HL-60/S4 treated with retinoic acid at 250 ng/mL for 4 days and 3 days (cell line): ENCODE measurements around the gene TRIM34.
"Not testable (repeated sequence)": the region's sequence is repeated elsewhere in the genome, so short reads cannot be mapped to it uniquely, and the experiment has no call there.

Experiments used
- in situ Hi-C: fragments of 300-500 bp; cut with MboI; formaldehyde crosslinking; loops from 2 replicates; pipeline ENCODE4 v1.7.0; 2022; ENCODE audit warnings: low sequenced_read_pairs

The TRIM34 gene

GRCh38 chr11:5624489-5625279, at the start of gene TRIM34:
Gene TRIM34, plus strand, starts transcription at chr11:5625001. Its CDS starts 7,331 bp downstream, at chr11:5632332.
- in situ Hi-C loops, result no loop called here

DNA sequence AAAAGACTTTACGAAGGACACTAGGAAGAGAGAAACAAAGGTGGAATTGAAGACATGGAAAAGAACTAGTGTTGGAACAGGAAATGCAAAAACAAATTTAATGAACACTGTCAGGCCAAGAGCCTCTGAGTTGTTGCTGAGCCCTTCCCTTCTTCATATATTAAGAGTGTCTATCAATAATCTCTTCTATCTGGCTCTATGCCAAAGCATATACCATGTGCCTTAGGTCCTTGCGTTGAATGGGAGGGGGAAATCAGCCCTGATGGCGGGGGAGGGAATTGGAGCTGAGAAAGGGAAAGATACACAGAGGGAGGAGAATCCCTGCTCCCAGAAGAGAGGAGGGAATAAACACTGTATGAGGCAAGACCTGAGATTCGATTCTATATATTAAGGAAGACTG, 49.6 kb upstream of the TRIM34 start:
- in situ Hi-C loops, result no loop called here

DNA sequence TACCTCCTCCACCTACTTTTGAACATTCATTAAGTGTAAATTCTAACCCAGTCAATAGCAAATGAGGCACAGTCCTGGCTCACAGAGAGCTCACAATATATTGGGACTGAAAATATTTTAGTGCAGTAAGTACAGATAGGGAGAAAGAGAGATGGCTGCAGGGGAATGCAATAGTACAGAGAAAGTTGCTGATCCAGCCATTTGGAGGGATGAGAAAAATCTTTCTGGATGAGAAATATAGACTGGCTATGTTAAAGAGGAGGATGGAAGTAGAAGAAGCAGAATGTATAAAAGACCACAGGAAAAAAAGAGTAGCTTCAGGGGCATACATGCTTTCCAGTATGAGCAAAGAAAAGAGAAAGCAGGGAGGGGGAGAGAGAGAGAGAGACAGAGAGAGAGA, 47.7 kb upstream of the TRIM34 start:
- in situ Hi-C loops, result no loop called here

DNA sequence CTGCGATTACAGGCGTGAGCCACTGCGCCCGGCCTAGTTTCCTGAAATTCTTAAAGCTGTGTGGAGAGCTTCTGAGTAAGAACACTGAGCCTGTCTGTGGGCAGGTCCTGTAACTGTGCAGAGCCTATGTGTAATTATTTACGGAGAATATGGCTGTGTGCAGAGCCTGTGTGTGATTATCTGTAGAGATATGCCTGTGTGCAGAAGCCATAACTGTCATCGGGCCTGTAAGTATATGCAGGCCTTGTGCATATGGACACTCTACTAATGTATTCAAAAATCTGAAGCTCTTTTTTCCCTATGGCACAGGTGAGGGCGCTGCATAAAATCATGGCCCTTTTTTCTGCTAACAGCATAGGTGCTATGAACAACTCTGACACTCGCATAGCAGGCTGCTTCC, 44.2 kb upstream of the TRIM34 start, which contains the start of gene OR52B6:
Gene OR52B6 (plus strand): TSS at position 301 of the 400 bp plus-strand sequence. CDS start 0 bp downstream, at position 301.
- in situ Hi-C loops, result no loop called here

DNA sequence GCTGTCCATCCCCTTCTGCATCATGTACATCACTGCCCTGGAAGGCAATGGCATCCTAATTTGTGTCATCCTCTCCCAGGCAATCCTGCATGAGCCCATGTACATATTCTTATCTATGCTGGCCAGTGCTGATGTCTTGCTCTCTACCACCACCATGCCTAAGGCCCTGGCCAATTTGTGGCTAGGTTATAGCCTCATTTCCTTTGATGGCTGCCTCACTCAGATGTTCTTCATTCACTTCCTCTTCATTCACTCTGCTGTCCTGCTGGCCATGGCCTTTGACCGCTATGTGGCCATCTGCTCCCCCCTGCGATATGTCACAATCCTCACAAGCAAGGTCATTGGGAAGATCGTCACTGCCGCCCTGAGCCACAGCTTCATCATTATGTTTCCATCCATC, 43.8 kb upstream of the TRIM34 start:
- in situ Hi-C loops, result no loop called here

GRCh38 chr11:5584458-5584857, 40.3 kb upstream of the TRIM34 start:
- in situ Hi-C loops, result not testable (repeated sequence)

- in situ Hi-C loops, result not testable (repeated sequence)
Observed at GRCh38 chr11:5589906-5590305, 34.9 kb upstream of the TRIM34 start.

DNA sequence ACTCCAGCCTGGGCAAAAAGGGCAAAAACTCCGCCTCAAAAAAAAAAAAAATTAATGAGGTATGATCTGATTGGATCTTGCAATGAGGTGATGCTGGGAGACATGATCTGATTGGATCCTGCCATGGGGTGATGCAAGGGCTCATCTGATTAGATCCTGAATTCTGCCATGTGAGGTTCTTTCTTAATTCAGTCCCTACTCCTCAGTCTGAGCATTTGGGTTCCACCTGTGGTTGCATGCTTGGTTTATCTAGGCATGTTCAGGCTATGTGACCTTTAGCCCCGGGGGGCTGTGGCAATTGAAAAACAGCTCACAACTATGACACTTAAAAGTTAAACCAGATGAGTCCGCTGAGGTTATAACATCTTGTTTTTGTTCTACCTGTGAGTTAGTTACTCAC, 33.2 kb upstream of the TRIM34 start:
- in situ Hi-C loops, result no loop called here

DNA sequence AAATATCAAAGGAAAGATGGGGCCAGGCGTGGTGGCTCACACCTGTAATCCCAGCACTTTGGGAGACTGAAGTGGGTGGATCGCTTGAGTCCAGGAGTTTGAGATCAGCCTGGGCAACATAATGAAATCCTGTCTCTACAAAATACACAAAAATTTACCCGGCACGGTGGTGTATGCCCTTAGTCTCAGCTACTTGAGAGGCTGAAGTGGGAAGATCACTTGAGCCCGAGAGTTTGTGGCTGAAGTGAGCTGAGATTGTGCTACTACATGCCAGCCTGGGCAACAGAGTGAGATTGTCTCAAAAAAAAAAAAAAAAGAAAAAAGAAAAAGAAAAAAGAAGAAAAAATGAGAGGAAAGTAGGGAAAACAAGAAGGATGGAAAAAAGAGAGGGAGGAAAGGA, 32.2 kb upstream of the TRIM34 start:
- in situ Hi-C loops, result no loop called here

GRCh38 chr11:5593146-5593545, 31.7 kb upstream of the TRIM34 start:
- in situ Hi-C loops, result no loop called here

- in situ Hi-C loops, result no loop called here
Observed at GRCh38 chr11:5596607-5597201, 28.1 kb upstream of the TRIM34 start, which contains the start of gene TRIM6. Gene TRIM6, plus strand, starts transcription at chr11:5596637. Its CDS starts 261 bp downstream, at chr11:5596898.

- in situ Hi-C loops, result no loop called here
Observed at GRCh38 chr11:5597953-5598352, 26.8 kb upstream of the TRIM34 start.

- in situ Hi-C loops, result no loop called here
Observed at GRCh38 chr11:5600374-5600851, 24.4 kb upstream of the TRIM34 start.

DNA sequence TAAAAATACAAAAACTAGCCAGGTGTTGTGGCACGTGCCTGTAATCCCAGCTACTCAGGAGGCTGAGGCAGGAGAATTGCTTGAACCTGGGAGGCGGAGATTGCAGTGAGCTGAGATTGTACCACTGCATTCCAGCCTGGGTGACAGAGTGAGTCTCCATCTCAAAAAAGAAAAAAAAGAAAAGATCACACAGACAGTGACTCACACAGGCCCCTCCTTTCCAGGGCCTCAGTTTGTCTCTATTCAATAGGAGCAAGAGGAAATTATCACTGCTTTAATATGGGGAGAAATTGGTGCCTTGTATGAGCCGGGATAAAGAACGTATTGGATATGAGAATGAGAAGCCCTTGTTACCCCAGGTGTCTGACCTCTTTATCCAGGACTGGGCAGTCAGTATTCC, 22.0 kb upstream of the TRIM34 start:
- in situ Hi-C loops, result not testable (repeated sequence)

DNA sequence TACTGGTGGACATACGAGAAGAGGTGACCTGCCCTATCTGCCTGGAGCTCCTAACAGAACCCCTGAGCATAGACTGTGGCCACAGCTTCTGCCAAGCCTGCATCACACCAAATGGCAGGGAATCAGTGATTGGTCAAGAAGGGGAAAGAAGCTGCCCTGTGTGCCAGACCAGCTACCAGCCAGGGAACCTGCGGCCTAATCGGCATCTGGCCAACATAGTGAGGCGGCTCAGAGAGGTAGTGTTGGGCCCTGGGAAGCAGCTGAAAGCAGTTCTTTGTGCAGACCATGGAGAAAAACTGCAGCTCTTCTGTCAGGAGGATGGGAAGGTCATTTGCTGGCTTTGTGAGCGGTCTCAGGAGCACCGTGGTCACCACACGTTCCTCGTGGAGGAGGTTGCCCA, 21.5 kb upstream of the TRIM34 start:
- in situ Hi-C loops, result no loop called here

GRCh38 chr11:5604896-5605295, 19.9 kb upstream of the TRIM34 start:
- in situ Hi-C loops, result no loop called here

DNA sequence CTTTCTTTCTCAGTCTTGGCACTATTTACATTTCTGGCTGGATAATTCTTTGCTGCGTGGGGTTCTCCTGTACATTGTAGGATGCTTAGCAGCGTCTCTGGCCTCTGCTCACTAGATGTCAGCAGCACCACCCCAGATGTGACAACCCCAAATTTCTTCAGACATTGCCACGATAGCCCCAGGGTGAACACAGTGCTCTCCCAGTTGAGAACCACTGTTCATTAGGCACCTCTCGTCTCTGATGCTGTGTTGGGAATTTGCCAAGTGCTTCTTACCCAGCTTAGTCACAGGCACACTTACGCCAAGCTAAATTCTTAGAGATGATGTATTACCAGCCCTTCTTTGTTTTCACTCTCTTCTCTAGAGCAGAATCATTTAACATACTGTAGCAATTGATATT, 19.0 kb upstream of the TRIM34 start:
- in situ Hi-C loops, result no loop called here

DNA sequence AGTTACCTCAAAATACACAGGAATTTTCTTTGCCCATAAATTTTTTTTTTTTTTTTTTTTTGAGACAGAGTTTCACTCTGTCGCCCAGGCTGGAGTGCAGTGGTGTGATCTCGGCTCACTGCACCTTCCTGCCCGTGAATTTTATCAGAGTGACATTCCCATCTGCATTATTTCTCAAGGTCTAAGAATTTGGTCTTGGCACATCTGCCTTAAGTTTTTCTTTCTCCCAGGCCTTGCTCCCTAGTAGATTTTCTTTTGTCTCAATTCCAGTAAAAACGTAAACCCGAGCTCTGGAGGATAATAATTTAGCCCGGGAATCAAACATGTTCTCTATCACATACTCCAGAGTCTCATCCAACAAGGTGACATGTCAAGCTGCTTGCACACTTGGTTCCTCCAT, 16.0 kb upstream of the TRIM34 start:
- in situ Hi-C loops, result no loop called here

GRCh38 chr11:5610446-5610845, 14.4 kb upstream of the TRIM34 start:
- in situ Hi-C loops, result no loop called here

DNA sequence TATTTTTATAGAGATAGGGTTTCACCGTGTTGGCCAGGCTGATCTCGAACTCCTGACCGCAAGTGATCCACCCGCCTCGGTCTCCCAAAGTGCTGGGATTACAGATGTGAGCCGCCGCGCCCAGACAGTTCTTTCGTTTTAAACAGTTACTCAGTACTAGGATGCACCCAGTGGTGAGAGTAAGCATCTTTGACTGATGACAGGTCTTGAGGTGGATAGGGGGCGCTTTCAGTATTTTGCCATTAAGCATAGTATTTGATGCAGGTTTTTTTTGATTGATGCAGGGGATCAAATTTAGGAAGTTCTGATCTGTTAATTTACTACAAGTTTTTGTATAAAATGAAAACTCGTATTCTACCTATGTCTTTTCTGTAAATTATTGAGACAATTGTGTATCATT, 13.2 kb upstream of the TRIM34 start:
- in situ Hi-C loops, result no loop called here

DNA sequence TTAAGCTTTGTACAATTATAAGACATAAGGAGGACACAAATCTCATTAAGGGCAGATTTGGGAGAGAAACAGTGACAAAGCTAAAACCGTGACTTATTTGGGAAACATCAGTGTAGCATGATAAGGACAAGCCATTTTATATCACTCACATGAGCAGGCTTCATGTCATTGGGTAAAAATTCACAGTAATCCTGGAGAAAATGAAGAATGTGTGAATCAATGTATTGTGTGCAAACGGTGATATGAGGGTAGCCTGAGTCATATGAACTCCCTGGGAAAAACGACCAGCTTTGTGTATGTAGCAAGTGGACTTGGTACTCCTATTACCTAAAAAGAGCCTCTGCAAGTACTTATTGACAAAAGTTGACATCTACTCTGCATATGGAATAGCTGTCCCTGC, 6.0 kb upstream of the TRIM34 start:
- in situ Hi-C loops, result no loop called here
